Spleen (tissue), 11 donors: ENCODE measurements around the gene MPPED2. TPM values are rescaled to one million over a fixed set of nuclear protein-coding genes. Genes with fewer than 3 reads are reported as not detected.
A peak's percentile ranks its signal among the peaks of the same experiment; 100 is the strongest.

ENCODE experiments used
- DNase-seq: peaks from one replicate; pipeline ENCODE4 v3.0.0-alpha.2; 2020
- H3K27ac ChIP-seq, 8 donors: fragments of 200-600 bp; sonication (generic) in 7 of 8; 1 replicate in 4 of 8; 2 replicates in 4 of 8; pipeline versions ENCODE4 v1.5.0 to v1.8.0; 2016 to 2021; ENCODE audit warnings: inconsistent platforms in 4 of 8, mild to moderate bottlenecking in 4 of 8, moderate library complexity in 1 of 8
- H3K27me3 ChIP-seq, 7 donors: fragments of 200-600 bp; sonication (generic) in 6 of 7; replicated peaks in 1 of 7; 1 replicate in 4 of 7; 2 replicates in 3 of 7; pipeline versions ENCODE4 v1.5.0 to v1.8.0; 2016 to 2021; ENCODE audit warnings: inconsistent platforms in 3 of 7, mild to moderate bottlenecking in 1 of 7
- H3K36me3 ChIP-seq, 6 donors: fragments of 200-600 bp; sonication (generic) in 5 of 6; 1 replicate in 4 of 6; 2 replicates in 2 of 6; pipeline versions ENCODE4 v1.5.0 to v1.8.0; 2016 to 2021; ENCODE audit warnings: inconsistent platforms in 2 of 6
- H3K4me1 ChIP-seq, 6 donors: fragments of 200-600 bp; sonication (generic) in 5 of 6; 1 replicate in 3 of 6; 2 replicates in 3 of 6; pipeline versions ENCODE4 v1.5.0 to v1.8.0; 2016 to 2021; ENCODE audit warnings: inconsistent platforms in 3 of 6
- H3K4me3 ChIP-seq, 8 donors: fragments of 200-600 bp; sonication (generic) in 7 of 8; 1 replicate in 4 of 8; 2 replicates in 4 of 8; pipeline versions ENCODE4 v1.5.0 to v1.8.0; 2016 to 2021; ENCODE audit warnings: inconsistent platforms in 4 of 8, mild to moderate bottlenecking in 4 of 8, moderate library complexity in 2 of 8
- H3K9me3 ChIP-seq, 8 donors: fragments of 200-600 bp; sonication (generic) in 7 of 8; 1 replicate in 4 of 8; 2 replicates in 4 of 8; pipeline versions ENCODE4 v1.5.0 to v1.8.0; 2016 to 2021; ENCODE audit warnings: inconsistent platforms in 4 of 8
- CTCF ChIP-seq, 11 experiments: fragments of 200-600 bp in 7 of 11; fragments of 450-650 bp in 4 of 11; sonication (generic) in 4 of 11; IDR thresholded peaks in 8 of 11; conservative IDR thresholded peaks in 3 of 11; 1 replicate in 7 of 11; 2 replicates in 4 of 11; pipeline versions ENCODE4 v1.4.0 to v1.8.0; 2016 to 2021; ENCODE audit warnings: antibody characterized with exemption in 11 of 11, inconsistent platforms in 4 of 11, mild to moderate bottlenecking in 1 of 11
- POLR2A ChIP-seq, 3 donors: fragments of 450-650 bp; IDR thresholded peaks; one replicate each; pipeline ENCODE4 v1.5.1; 2017; ENCODE audit warnings: antibody characterized with exemption in 3 of 3, mild to moderate bottlenecking in 1 of 3
- POLR2AphosphoS5 ChIP-seq, 3 donors: sonication (generic); formaldehyde crosslinking; IDR thresholded peaks; one replicate each; pipeline ENCODE4 v1.5.1; 2017; ENCODE audit warnings: antibody characterized with exemption in 3 of 3
- WGBS, 5 donors: extraction: QIAGEN DNeasy Blood & Tissue Kit in 3 of 5; methylation state at CpG; one replicate each; pipeline versions ENCODE4 v1.1.5 to v1.1.7; 2013 to 2018; 5-methylcytosine and 5-hydroxymethylcytosine counted together
- intact Hi-C: fragments of 100-400 bp; cut with DNase I; formaldehyde crosslinking; loops from one replicate; pipeline ENCODE4 v1.15.0; 2023; ENCODE audit warnings: low total_unique reads
- polyA plus RNA-seq, 3 donors: library from polyadenylated mRNA; stranded (reverse); fragments of 200-250 nt; gene quantifications; one replicate each; pipeline ENCODE4 v1.2.1, GENCODE V29; 2013
- total RNA-seq, 7 donors: library from RNA; depleted of rRNA in 3 of 7; stranded (reverse); fragments of >200 nt in 3 of 7; fragmentation: NEBNext Ultra II Directional in 4 of 7; extraction: Animal tissue kit (Norgen Biotek cat#: 25700) in 4 of 7; gene quantifications; one replicate each; pipeline versions ENCODE4 v1.1.0 to v1.2.1, GENCODE V29; 2016 to 2021
- donor health status: healthy with polysubstance abuse.
- donor health status: DM: no; HTN: no; CAD: no; lungs with moderate emphysema.
- donor health status: DM: no; HTN: no; CAD: no.
- donor health status: Bipolar disorder and iron deficiency.
- donor health status: healthy.
- donor health status: DM: no; HTN: no; CAD: no.
- donor health status: DM: yes; HTN: yes; CAD: no.

MPPED2 gene
- total and polyA plus RNA-seq, 10 donors, result 0.72 to 14.6 (median 5.2) TPM

GRCh38 chr11:30457087-30457486 lies 129.1 kb downstream of the MPPED2 start:
- TF ChIP-seq CTCF (IDR thresholded peaks at IDR 0.05 in 8 of 11, conservative IDR thresholded peaks at IDR 0.05 in 3 of 11) (no peak), POLR2AphosphoS5 (IDR thresholded peaks at IDR 0.05) (no peak), POLR2A (IDR thresholded peaks at IDR 0.05) (no peak)
- Histone ChIP-seq H3K27me3 (no peaks in the 10 kb centered on the region), H3K4me3 (no peak overlapping the region), H3K36me3 (no peaks in the 10 kb centered on the region), H3K27ac (peak overlapping the region in 1 of 8 donors; percentile 53), H3K4me1 (peaks cover 0 to 7% (median 0%) of the 10 kb centered on the region in 6 donors), H3K9me3 (no peaks in the 10 kb centered on the region)
- intact Hi-C loops, result no loop called here
- 45 to 78% (median 70%) methylated on average over 3 of the region's 3 CpGs for WGBS, 5 donors
- DNase-seq, result no peak

DNA sequence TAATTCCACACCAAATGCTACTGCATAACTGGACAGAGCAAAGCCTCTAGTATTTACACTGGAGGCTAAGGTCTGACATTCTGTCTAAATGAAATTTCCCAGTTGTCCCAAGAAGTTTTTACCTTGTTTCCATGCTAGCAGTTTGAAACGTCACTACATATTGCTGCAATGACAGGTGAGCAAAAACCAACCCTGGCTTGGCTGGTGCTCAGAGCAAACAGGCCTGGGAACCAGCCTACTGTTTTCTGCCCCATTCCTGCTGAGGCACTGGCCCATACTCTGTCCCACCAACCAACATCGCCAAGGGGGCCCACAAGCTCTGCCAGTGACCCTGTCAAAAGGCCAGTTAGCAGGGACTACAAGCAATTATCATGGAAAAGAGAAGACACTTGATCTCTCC lies 131.1 kb downstream of the MPPED2 start:
- Histone ChIP-seq H3K9me3 (no peaks in the 10 kb centered on the region), H3K27me3 (no peaks in the 10 kb centered on the region), H3K36me3 (no peaks in the 10 kb centered on the region), H3K27ac (no peak overlapping the region), H3K4me3 (no peak overlapping the region), H3K4me1 (peaks cover 0 to 6% (median 0%) of the 10 kb centered on the region in 6 donors)
- 73 to 92% (median 88%) methylated on average over 2 of the region's 2 CpGs for WGBS, 5 donors
- TF ChIP-seq POLR2AphosphoS5 (IDR thresholded peaks at IDR 0.05) (no peak), POLR2A (IDR thresholded peaks at IDR 0.05) (no peak), CTCF (IDR thresholded peaks at IDR 0.05 in 8 of 11, conservative IDR thresholded peaks at IDR 0.05 in 3 of 11) (no peak)
- intact Hi-C loops, result no loop called here
- DNase-seq, result no peak

- TF ChIP-seq POLR2AphosphoS5 (IDR thresholded peaks at IDR 0.05), result no peak
- no peak for TF ChIP-seq POLR2A (IDR thresholded peaks at IDR 0.05)
- TF ChIP-seq CTCF (IDR thresholded peaks at IDR 0.05 in 8 of 11, conservative IDR thresholded peaks at IDR 0.05 in 3 of 11), result no peak
- no peak overlapping the region for H3K4me3 ChIP-seq
- no peaks in the 10 kb centered on the region for H3K36me3 ChIP-seq
- WGBS, 5 donors, result 72 to 88% (median 81%) methylated on average over 2 of the region's 2 CpGs
- no peak overlapping the region for H3K27ac ChIP-seq
- intact Hi-C loops, result no loop called here
- H3K9me3 ChIP-seq, result no peaks in the 10 kb centered on the region
- H3K4me1 ChIP-seq, result peaks cover 0 to 6% (median 0%) of the 10 kb centered on the region in 6 donors
- no peak for DNase-seq
- H3K27me3 ChIP-seq, result no peaks in the 10 kb centered on the region
Measured at GRCh38 chr11:30454541-30454940, 131.6 kb downstream of the MPPED2 start.

DNA sequence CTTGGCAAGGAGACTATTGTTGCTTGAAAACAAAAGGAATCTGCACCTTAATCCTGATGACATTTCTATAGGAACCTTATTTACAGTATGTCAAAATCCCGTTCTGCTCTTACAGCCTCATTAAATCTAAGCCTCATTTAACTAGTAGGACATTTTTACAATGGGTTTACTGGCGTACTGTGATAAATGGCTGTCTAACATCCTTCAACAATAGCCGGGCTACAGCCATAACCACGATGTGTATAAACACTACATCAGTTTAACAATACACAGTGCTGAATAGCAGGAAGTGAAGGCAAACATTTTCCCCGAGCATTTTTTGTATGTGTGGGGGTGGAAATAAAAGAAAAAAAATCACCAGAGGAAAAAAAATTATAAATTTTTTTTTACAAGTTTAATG lies 132.0 kb downstream of the MPPED2 start:
- Histone ChIP-seq H3K27ac (no peak overlapping the region), H3K27me3 (no peaks in the 10 kb centered on the region), H3K4me1 (peaks cover 0 to 6% (median 0%) of the 10 kb centered on the region in 6 donors), H3K4me3 (no peak overlapping the region), H3K9me3 (no peaks in the 10 kb centered on the region), H3K36me3 (no peaks in the 10 kb centered on the region)
- intact Hi-C loops, result no loop called here
- DNase-seq, result no peak
- TF ChIP-seq POLR2AphosphoS5 (IDR thresholded peaks at IDR 0.05), result no peak
- no peak for TF ChIP-seq CTCF (IDR thresholded peaks at IDR 0.05 in 8 of 11, conservative IDR thresholded peaks at IDR 0.05 in 3 of 11)
- no peak for TF ChIP-seq POLR2A (IDR thresholded peaks at IDR 0.05)
- 36 to 61% (median 48%) methylated on average over 5 of the region's 5 CpGs for WGBS, 5 donors
